Measurements from ENCODE around the gene INCENP.
"Not testable (repeated sequence)": the region's sequence is repeated elsewhere in the genome, so short reads cannot be mapped to it uniquely, and the experiment has no call there.

Gene INCENP

GRCh38 chr11:62081378-62082291 is 42.2 kb upstream of the INCENP start:
- no peak overlapping the region for H3K9ac ChIP-seq (ENCODE audit: low read length)
- no peak overlapping the region for H2AFZ ChIP-seq (ENCODE audit: low read length)
- H3F3A ChIP-seq (ENCODE audit: insufficient read depth, low read length) = no peaks in the 10 kb centered on the region
- no peaks in the 10 kb centered on the region for H3K9me3 ChIP-seq (ENCODE audit: low read length)
- TF ChIP-seq EZH2 (IDR thresholded peaks at IDR 0.05; ENCODE audit: borderline replicate concordance, low read length) (no peak), CTCF (IDR thresholded peaks at IDR 0.05; ENCODE audit: low read length) (peak; percentile 93)
- H3K4me3 ChIP-seq (ENCODE audit: low read depth, low read length, poor library complexity, severe bottlenecking) = no peak overlapping the region
- H3K27me3 ChIP-seq (ENCODE audit: insufficient read depth, low read length) = no peaks in the 10 kb centered on the region
- H3K4me1 ChIP-seq (ENCODE audit: insufficient read depth, low read length, severe bottlenecking) = peaks cover 4% of the 10 kb centered on the region
- no peaks in the 10 kb centered on the region for H4K20me1 ChIP-seq (ENCODE audit: insufficient read depth, low read length)
- H3K4me2 ChIP-seq (ENCODE audit: low read length) = peak overlapping the region; percentile 39; the same call in 1 of the 2 replicates
- H3K9me2 ChIP-seq (ENCODE audit: low read depth, low read length) = no peaks in the 10 kb centered on the region
- no peaks in the 10 kb centered on the region for H3K36me3 ChIP-seq (ENCODE audit: insufficient read depth, low read length)
- no peaks in the 10 kb centered on the region for H3K79me2 ChIP-seq (ENCODE audit: insufficient read depth, low read length)
- H3K27ac ChIP-seq (ENCODE audit: low read depth, low read length, poor library complexity, severe bottlenecking) = no peak overlapping the region

GRCh38 chr11:62082292-62082657 is 41.5 kb upstream of the INCENP start:
- Histone ChIP-seq H3K9ac (ENCODE audit: low read length) (no peak overlapping the region), H3F3A (ENCODE audit: insufficient read depth, low read length) (no peaks in the 10 kb centered on the region), H3K36me3 (ENCODE audit: insufficient read depth, low read length) (no peaks in the 10 kb centered on the region), H3K9me3 (ENCODE audit: low read length) (no peaks in the 10 kb centered on the region), H4K20me1 (ENCODE audit: insufficient read depth, low read length) (no peaks in the 10 kb centered on the region), H3K79me2 (ENCODE audit: insufficient read depth, low read length) (no peaks in the 10 kb centered on the region), H3K27me3 (ENCODE audit: insufficient read depth, low read length) (no peaks in the 10 kb centered on the region), H3K4me1 (ENCODE audit: insufficient read depth, low read length, severe bottlenecking) (peaks cover 4% of the 10 kb centered on the region), H2AFZ (ENCODE audit: low read length) (no peak overlapping the region), H3K4me2 (ENCODE audit: low read length) (no peak overlapping the region), H3K9me2 (ENCODE audit: low read depth, low read length) (no peaks in the 10 kb centered on the region), H3K27ac (ENCODE audit: low read depth, low read length, poor library complexity, severe bottlenecking) (no peak overlapping the region), H3K4me3 (ENCODE audit: low read depth, low read length, poor library complexity, severe bottlenecking) (no peak overlapping the region)
- TF ChIP-seq EZH2 (IDR thresholded peaks at IDR 0.05; ENCODE audit: borderline replicate concordance, low read length) (no peak), CTCF (IDR thresholded peaks at IDR 0.05; ENCODE audit: low read length) (no peak)

- H3K9me3 ChIP-seq (ENCODE audit: low read length) = peaks cover 13% of the 10 kb centered on the region
- not testable (repeated sequence) for H3F3A ChIP-seq (ENCODE audit: insufficient read depth, low read length); H3K36me3 ChIP-seq (ENCODE audit: insufficient read depth, low read length); H4K20me1 ChIP-seq (ENCODE audit: insufficient read depth, low read length); H3K9ac ChIP-seq (ENCODE audit: low read length); H2AFZ ChIP-seq (ENCODE audit: low read length); H3K4me3 ChIP-seq (ENCODE audit: low read depth, low read length, poor library complexity, severe bottlenecking); H3K4me1 ChIP-seq (ENCODE audit: insufficient read depth, low read length, severe bottlenecking); H3K9me2 ChIP-seq (ENCODE audit: low read depth, low read length); H3K27ac ChIP-seq (ENCODE audit: low read depth, low read length, poor library complexity, severe bottlenecking); H3K79me2 ChIP-seq (ENCODE audit: insufficient read depth, low read length); H3K27me3 ChIP-seq (ENCODE audit: insufficient read depth, low read length); H3K4me2 ChIP-seq (ENCODE audit: low read length)
Measured at GRCh38 chr11:62084801-62085200, 39.0 kb upstream of the INCENP start.

GRCh38 chr11:62087694-62088093 is 36.1 kb upstream of the INCENP start:
- no peaks in the 10 kb centered on the region for H3F3A ChIP-seq (ENCODE audit: insufficient read depth, low read length)
- H3K4me1 ChIP-seq (ENCODE audit: insufficient read depth, low read length, severe bottlenecking) = no peaks in the 10 kb centered on the region
- H3K36me3 ChIP-seq (ENCODE audit: insufficient read depth, low read length) = no peaks in the 10 kb centered on the region
- H3K9me3 ChIP-seq (ENCODE audit: low read length) = peaks cover 13% of the 10 kb centered on the region
- no peak overlapping the region for H3K4me2 ChIP-seq (ENCODE audit: low read length)
- no peaks in the 10 kb centered on the region for H3K27me3 ChIP-seq (ENCODE audit: insufficient read depth, low read length)
- no peaks in the 10 kb centered on the region for H3K79me2 ChIP-seq (ENCODE audit: insufficient read depth, low read length)
- H3K4me3 ChIP-seq (ENCODE audit: low read depth, low read length, poor library complexity, severe bottlenecking) = no peak overlapping the region
- H4K20me1 ChIP-seq (ENCODE audit: insufficient read depth, low read length) = no peaks in the 10 kb centered on the region
- H3K9ac ChIP-seq (ENCODE audit: low read length) = no peak overlapping the region
- no peak for TF ChIP-seq CTCF (IDR thresholded peaks at IDR 0.05; ENCODE audit: low read length)
- no peak for TF ChIP-seq EZH2 (IDR thresholded peaks at IDR 0.05; ENCODE audit: borderline replicate concordance, low read length)
- no peak overlapping the region for H2AFZ ChIP-seq (ENCODE audit: low read length)
- no peak overlapping the region for H3K27ac ChIP-seq (ENCODE audit: low read depth, low read length, poor library complexity, severe bottlenecking)
- no peaks in the 10 kb centered on the region for H3K9me2 ChIP-seq (ENCODE audit: low read depth, low read length)
